H9 (cell line): ENCODE results near the gene FAM13A. TPM values are rescaled to one million over a fixed set of nuclear protein-coding genes. Genes with fewer than 3 reads are reported as not detected.

Experiments
- DNase-seq: peaks from one replicate; pipeline ENCODE4 v3.0.0-alpha.2; 2017
- H2AFZ ChIP-seq: one replicate; pipeline ENCODE4 v1.6.1; 2013; ENCODE audit warnings: mild to moderate bottlenecking, low read length, control low read depth, moderate library complexity
- H2AK5ac ChIP-seq: 2 replicates; pipeline ENCODE4 v1.6.1; 2013; ENCODE audit warnings: low read length, control low read depth, mixed read lengths; ENCODE audit not compliant: insufficient read length
- H2BK120ac ChIP-seq: one replicate; pipeline ENCODE4 v1.6.1; 2013; ENCODE audit warnings: low read depth, mild to moderate bottlenecking, low read length, control low read depth, inconsistent platforms; ENCODE audit not compliant: poor library complexity, severe bottlenecking
- H2BK12ac ChIP-seq: 2 replicates; pipeline ENCODE4 v1.6.1; 2013; ENCODE audit warnings: low read length, control low read depth, mixed read lengths, low read depth; ENCODE audit not compliant: insufficient read length
- H2BK15ac ChIP-seq: 2 replicates; pipeline ENCODE4 v1.6.1; 2013; ENCODE audit warnings: low read depth, low read length, control low read depth
- H2BK20ac ChIP-seq: one replicate; pipeline ENCODE4 v1.6.1; 2013; ENCODE audit warnings: low read depth, mild to moderate bottlenecking, low read length, control low read depth, inconsistent platforms; ENCODE audit not compliant: poor library complexity, severe bottlenecking
- H2BK5ac ChIP-seq: 2 replicates; pipeline ENCODE4 v1.6.1; 2013; ENCODE audit warnings: low read length, control low read depth, mixed read lengths; ENCODE audit not compliant: insufficient read length
- H3K14ac ChIP-seq: 2 replicates; pipeline ENCODE4 v1.6.1; 2013; ENCODE audit warnings: low read length, control low read depth; ENCODE audit not compliant: insufficient read depth
- H3K18ac ChIP-seq: 2 replicates; pipeline ENCODE4 v1.6.1; 2013; ENCODE audit warnings: low read depth, mild to moderate bottlenecking, mixed read lengths, low read length, control low read depth; ENCODE audit not compliant: insufficient read length
- H3K23ac ChIP-seq: 2 replicates; pipeline ENCODE4 v1.6.1; 2013; ENCODE audit warnings: low read length, control low read depth, mixed read lengths, low read depth; ENCODE audit not compliant: insufficient read length
- H3K23me2 ChIP-seq: 2 replicates; pipeline ENCODE4 v1.6.1; 2013; ENCODE audit warnings: low read depth, mild to moderate bottlenecking, mixed read lengths, low read length, control low read depth; ENCODE audit not compliant: insufficient read length, poor library complexity, severe bottlenecking
- H3K27ac ChIP-seq: 2 replicates; pipeline ENCODE4 v1.5.1; 2013; ENCODE audit warnings: low read length, control low read depth, mixed read lengths, low read depth; ENCODE audit not compliant: insufficient read length
- H3K27me3 ChIP-seq: 2 replicates; pipeline ENCODE4 v1.6.1; 2013; ENCODE audit warnings: low read length, control low read depth, inconsistent platforms; ENCODE audit not compliant: insufficient read depth
- H3K4ac ChIP-seq: 2 replicates; pipeline ENCODE4 v1.6.1; 2013; ENCODE audit warnings: low read depth, mild to moderate bottlenecking, control low read depth, inconsistent platforms, low read length, moderate library complexity
- H3K4me1 ChIP-seq: 2 replicates; pipeline ENCODE4 v1.6.1; 2013; ENCODE audit warnings: low read length, control low read depth, inconsistent platforms; ENCODE audit not compliant: insufficient read depth
- H3K4me2 ChIP-seq: 2 replicates; pipeline ENCODE4 v1.6.1; 2013; ENCODE audit warnings: low read length, control low read depth, mixed read lengths; ENCODE audit not compliant: insufficient read length, insufficient read depth
- H3K56ac ChIP-seq: 2 replicates; pipeline ENCODE4 v1.6.1; 2013; ENCODE audit warnings: low read depth, mild to moderate bottlenecking, mixed read lengths, low read length, control low read depth; ENCODE audit not compliant: insufficient read length
- H3K79me1 ChIP-seq: 2 replicates; pipeline ENCODE4 v1.6.1; 2013; ENCODE audit warnings: low read depth, mild to moderate bottlenecking, moderate library complexity, low read length, control low read depth, inconsistent platforms; ENCODE audit not compliant: insufficient read depth, poor library complexity, severe bottlenecking
- H3K79me2 ChIP-seq: 2 replicates; pipeline ENCODE4 v1.6.1; 2013; ENCODE audit warnings: low read length, control low read depth, inconsistent platforms; ENCODE audit not compliant: insufficient read depth
- H3K9ac ChIP-seq: 2 replicates; pipeline ENCODE4 v1.6.1; 2013; ENCODE audit warnings: low read length, control low read depth, mixed read lengths; ENCODE audit not compliant: insufficient read length; ENCODE audit errors: extremely low read depth
- H3K9me3 ChIP-seq: one replicate; pipeline ENCODE4 v1.6.1; 2013; ENCODE audit warnings: low read depth, low read length, inconsistent platforms; ENCODE audit not compliant: control insufficient read depth
- H3T11ph ChIP-seq: one replicate; pipeline ENCODE4 v1.6.1; 2013; ENCODE audit warnings: mild to moderate bottlenecking, low read length, control low read depth, inconsistent platforms
- H4K20me1 ChIP-seq: one replicate; pipeline ENCODE4 v1.6.1; 2013; ENCODE audit not compliant: control insufficient read depth, insufficient read length, insufficient read depth
- H4K5ac ChIP-seq: 2 replicates; pipeline ENCODE4 v1.6.1; 2013; ENCODE audit warnings: low read depth, mild to moderate bottlenecking, mixed read lengths, low read length, control low read depth; ENCODE audit not compliant: insufficient read length
- H4K8ac ChIP-seq: replicated peaks from 2 replicates; pipeline ENCODE4 v1.6.1; 2013; ENCODE audit warnings: low read length, control low read depth, mixed read lengths, low read depth; ENCODE audit not compliant: insufficient read length
- H4K91ac ChIP-seq: 2 replicates; pipeline ENCODE4 v1.6.1; 2013; ENCODE audit warnings: low read depth, mild to moderate bottlenecking, moderate library complexity, mixed read lengths, low read length, control low read depth; ENCODE audit not compliant: insufficient read length
- H3K27ac Mint-ChIP-seq, 3 experiments: 2 replicates in 2 of 3; 3 replicates in 1 of 3; pipeline ENCODE4 v1.8.0; 2020 to 2021; ENCODE audit warnings: mixed read lengths in 3 of 3, mild to moderate bottlenecking in 1 of 3, moderate library complexity in 1 of 3
- H3K27me3 Mint-ChIP-seq: 2 replicates; pipeline ENCODE4 v1.8.0; 2021; ENCODE audit warnings: low read depth, mild to moderate bottlenecking, moderate library complexity, mixed read lengths
- H3K36me3 Mint-ChIP-seq, 3 experiments: 2 replicates in 2 of 3; 3 replicates in 1 of 3; pipeline ENCODE4 v1.8.0; 2020 to 2021; ENCODE audit warnings: low read depth in 3 of 3, mixed read lengths in 3 of 3; ENCODE audit not compliant: insufficient read depth in 1 of 3
- H3K4me1 Mint-ChIP-seq, 2 experiments: 2 replicates each; pipeline ENCODE4 v1.8.0; 2020; ENCODE audit warnings: mixed read lengths in 2 of 2
- H3K4me3 Mint-ChIP-seq, 2 experiments: 2 replicates in 1 of 2; 3 replicates in 1 of 2; pipeline ENCODE4 v1.8.0; 2020 to 2021; ENCODE audit warnings: mild to moderate bottlenecking in 2 of 2, mixed read lengths in 2 of 2, moderate library complexity in 1 of 2
- H3K9me3 Mint-ChIP-seq, 2 experiments: 2 replicates in 1 of 2; 3 replicates in 1 of 2; pipeline ENCODE4 v1.8.0; 2020; ENCODE audit warnings: mild to moderate bottlenecking in 2 of 2, mixed read lengths in 2 of 2, moderate library complexity in 1 of 2
- CTCF ChIP-seq: fragments of 200-600 bp; sonication (generic); conservative IDR thresholded peaks from 3 replicates; pipeline ENCODE4 v1.8.0; 2021; ENCODE audit warnings: antibody characterized with exemption, mild to moderate bottlenecking
- WGBS: extraction: QIAGEN DNeasy Blood & Tissue Kit; methylation state at CpG from one replicate; pipeline ENCODE4 v1.1.7; 2013; ENCODE audit warnings: missing lambda C conversion rate, low lambda C conversion rate, mixed read lengths; ENCODE audit not compliant: insufficient read length; ENCODE audit errors: extremely low coverage; 5-methylcytosine and 5-hydroxymethylcytosine counted together
- total RNA-seq: library from RNA; stranded (reverse); gene quantifications from 2 replicates; pipeline ENCODE4 v1.2.1, GENCODE V29; 2021

The FAM13A gene
- total RNA-seq, 1 experiment from 2014 or later, result 12.7 TPM

GRCh38 chr4:88813013-88813412 lies 244.0 kb downstream of the FAM13A start:
- Mint-ChIP-seq H3K27me3 (no peaks in the 10 kb centered on the region), H3K27ac (no peak overlapping the region), H3K4me3 (no peak overlapping the region), H3K4me1 (peaks cover 11 to 12% of the 10 kb centered on the region in 2 experiments), H3K9me3 (no peaks in the 10 kb centered on the region), H3K36me3 (no peaks in the 10 kb centered on the region)
- no peak overlapping the region for H3K4ac ChIP-seq
- no peak overlapping the region for H3K23ac ChIP-seq
- no peak overlapping the region for H3K14ac ChIP-seq
- H2BK120ac ChIP-seq, result no peak overlapping the region
- H3K9me3 ChIP-seq, result no peaks in the 10 kb centered on the region
- no peak overlapping the region for H2BK15ac ChIP-seq
- H3T11ph ChIP-seq, result no peak overlapping the region
- no peak overlapping the region for H2AK5ac ChIP-seq
- no peak overlapping the region for H4K91ac ChIP-seq
- no peaks in the 10 kb centered on the region for H3K79me2 ChIP-seq
- no peaks in the 10 kb centered on the region for H3K23me2 ChIP-seq
- H3K9ac ChIP-seq, result no peak overlapping the region
- no peaks in the 10 kb centered on the region for H3K27me3 ChIP-seq
- H3K4me1 ChIP-seq, result no peaks in the 10 kb centered on the region
- no peaks in the 10 kb centered on the region for H4K20me1 ChIP-seq
- H2BK20ac ChIP-seq, result no peak overlapping the region
- H3K18ac ChIP-seq, result no peak overlapping the region
- DNase-seq, result no peak
- no peak for TF ChIP-seq CTCF
- H4K8ac ChIP-seq, result no peak overlapping the region
- no peak overlapping the region for H2BK12ac ChIP-seq
- H2BK5ac ChIP-seq, result no peak overlapping the region
- no peak overlapping the region for H3K27ac ChIP-seq
- H3K56ac ChIP-seq, result no peak overlapping the region
- no peak overlapping the region for H3K4me2 ChIP-seq
- H4K5ac ChIP-seq, result no peak overlapping the region
- WGBS, result no CpG with 5 or more reads among the region's 4 CpGs
- no peak overlapping the region for H2AFZ ChIP-seq
- no peaks in the 10 kb centered on the region for H3K79me1 ChIP-seq
